DMS 273 (cell line): ENCODE measurements around the gene LINC01488.

Experiments used
- DNase-seq: peaks from one replicate; lab custom pipeline; 2025; ENCODE audit not compliant: unreplicated experiment; lab: John Stamatoyannopoulos, UW

The LINC01488 gene

DNA sequence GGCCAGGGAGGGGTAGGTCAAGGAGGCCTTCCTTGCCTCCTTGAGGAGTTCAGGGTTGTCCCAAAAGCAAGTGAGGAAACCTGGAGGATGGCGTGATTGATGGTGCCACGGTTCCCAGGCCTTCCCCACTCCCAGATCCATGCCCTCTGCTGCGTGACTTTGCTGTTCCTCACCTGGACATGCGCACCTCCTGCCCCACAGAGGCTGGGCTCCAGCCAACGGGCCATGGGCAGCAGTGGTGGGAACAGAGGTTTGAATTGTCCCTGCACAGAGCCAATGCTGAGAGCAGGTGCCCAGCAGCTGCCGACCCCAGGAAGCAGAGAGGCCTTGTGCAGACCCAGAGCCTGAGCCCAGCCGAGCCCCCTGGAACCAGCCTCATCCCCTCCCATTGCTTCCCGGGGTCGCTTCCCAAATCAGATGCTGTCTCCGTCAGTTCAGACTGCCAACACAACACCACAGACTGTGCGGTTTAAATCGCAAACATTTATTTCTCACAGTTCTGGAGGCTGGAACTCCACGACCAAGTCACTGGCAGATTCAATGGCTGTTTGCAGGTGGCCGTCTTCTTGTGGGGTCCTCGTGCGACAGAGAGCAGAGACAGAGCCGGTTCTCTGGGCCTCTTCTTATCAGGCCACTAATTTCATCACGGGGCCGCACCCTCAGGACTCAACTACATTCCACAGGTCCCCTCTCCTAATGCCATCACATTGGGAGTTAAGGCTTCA lies 6.2 kb upstream of the LINC01488 start:
- no peak for DNase-seq

DNA sequence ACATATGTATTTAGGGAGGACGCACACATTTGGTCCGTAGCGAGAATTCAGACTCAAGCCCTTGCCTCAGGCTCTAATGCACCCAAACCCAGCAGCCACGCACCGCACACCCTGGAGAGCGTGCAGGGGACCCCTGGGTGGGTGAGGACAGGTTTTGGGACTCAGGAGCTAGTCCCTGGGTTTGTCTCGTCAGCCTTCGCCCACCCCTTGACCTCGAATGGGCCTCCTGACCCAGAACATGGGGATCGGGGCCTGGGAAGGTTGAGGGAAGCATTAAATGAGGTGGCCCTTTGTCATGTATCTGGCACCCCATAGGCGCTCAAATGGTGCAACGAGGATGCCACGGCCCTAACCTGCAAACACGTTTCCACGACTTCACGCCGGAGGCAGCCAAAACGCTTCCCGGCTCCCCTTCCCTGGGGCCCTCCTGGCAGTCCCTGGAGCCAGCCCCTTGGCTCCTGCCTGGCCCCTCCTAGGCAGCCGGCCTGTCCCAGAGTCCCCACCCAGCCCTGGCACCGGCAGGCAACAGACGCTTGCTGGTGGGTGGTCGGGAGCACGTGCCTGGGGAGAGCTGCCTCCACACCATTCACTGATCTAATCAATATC lies 5.5 kb upstream of the LINC01488 start:
- DNase-seq: no peak

DNA sequence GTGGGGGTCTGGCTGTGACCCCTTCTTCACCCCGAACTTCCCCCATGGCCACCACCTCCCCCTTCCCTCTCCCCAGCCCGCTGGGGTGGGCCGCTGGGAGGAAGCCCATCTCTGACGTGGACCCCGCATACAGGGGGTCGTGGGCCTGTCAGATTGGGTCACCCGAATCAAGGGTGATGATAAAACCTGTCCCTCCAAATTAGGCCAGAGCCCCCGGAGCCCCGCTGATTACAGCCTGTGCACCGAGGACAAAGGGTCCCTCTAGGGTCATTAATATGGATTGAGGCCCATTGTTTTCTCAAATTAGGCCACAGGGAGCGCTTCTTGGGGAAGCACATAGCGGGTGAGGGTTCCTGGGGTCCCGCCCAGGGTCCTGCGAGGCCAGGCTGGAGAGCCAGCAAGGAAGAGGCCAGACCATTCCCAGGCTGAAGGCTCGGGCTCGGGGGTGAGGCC lies 4.9 kb upstream of the LINC01488 start:
- DNase-seq: no peak

DNA sequence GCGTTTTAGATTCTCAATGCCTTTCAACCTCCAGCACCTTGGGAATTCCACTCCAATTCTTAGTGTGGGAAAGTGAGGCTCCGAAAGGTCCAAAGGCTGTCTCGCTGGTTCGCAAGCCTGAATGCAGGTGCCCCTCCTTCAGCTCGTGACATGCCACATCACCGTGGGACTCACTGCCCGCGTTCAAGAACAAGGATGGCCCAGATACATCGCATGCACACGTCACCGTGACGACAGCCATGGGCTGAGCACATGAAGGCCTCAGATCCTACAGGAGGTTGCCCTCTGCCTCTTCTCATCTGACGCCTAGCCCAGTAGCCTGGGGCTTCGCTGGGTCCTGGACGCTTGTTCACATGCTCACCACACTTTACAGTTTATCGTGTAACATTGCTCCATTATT lies 4.4 kb upstream of the LINC01488 start:
- DNase-seq: no peak

DNA sequence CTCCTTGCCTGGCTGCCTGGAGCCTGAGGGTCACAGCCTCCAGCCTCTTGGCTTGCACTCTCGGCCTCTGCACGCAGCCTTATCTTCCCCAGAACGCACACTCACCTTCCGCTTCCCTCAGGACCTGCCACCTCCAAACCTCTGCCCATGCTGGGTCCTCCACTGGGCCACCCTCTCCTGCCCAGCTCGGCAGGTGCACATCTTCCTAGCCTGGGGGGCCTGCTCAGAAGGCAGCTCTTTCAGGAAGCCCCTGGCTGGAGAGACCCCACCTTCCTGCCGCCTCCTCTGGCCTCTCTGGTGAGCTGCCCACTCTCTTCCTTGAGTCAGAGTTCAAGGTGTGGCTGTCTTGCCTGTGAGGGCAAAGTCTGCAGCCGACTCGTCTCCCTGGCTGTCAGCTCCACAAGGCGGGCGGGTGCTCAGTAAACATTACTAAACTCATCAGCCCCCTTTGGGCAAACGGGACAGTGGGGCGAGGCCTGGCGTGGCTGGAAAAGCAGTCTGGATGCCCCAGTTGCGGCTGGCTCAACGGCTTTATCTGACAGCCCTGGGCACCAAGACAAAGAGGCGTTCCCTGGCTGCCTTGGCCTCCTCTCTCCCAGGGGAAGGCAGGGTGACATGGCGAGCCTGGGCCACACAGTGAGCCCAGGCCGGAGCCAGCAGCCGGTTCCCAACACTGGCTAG lies 1.7 kb upstream of the LINC01488 start:
- no peak for DNase-seq

DNA sequence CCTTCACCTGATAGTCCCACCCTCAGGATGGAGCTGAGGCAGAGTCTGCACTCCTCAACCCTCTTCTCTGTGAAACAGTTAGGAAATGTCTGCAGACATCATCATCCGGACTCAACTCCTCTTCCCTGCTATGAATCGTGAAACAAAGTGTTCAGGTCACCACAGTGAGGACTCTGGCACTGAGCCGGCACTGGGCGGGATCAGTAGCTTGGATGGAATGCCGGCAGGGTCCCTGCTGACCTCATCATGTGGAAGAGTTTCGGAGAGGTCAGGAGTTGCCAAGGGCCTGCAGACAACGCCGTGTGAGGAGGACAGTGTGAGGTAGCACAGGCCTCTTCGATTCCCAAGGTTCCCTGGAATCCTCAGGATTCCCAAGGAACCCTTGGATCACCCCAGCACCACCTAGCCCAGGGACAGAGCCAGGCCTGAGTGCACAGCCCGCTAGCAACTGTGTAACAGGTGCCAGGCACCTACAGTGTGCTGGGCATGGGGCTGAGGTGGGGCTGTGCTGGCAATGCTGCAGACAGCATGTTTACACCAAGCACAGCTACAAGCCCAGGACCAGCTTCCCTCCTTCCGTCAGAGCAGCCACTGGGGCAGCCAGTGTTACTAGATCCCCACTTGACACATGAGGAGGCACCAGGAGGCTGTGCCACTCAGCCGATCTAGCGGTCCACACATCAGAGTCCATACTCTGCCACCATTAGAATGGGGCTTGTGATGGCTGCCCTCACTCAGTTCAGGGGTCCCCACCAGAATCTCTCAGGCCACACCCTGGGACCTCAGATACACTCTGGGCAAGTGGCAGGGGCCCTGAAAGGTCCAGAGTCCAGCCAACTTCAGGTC lies 693 bp upstream of the LINC01488 start:
- no peak for DNase-seq

DNA sequence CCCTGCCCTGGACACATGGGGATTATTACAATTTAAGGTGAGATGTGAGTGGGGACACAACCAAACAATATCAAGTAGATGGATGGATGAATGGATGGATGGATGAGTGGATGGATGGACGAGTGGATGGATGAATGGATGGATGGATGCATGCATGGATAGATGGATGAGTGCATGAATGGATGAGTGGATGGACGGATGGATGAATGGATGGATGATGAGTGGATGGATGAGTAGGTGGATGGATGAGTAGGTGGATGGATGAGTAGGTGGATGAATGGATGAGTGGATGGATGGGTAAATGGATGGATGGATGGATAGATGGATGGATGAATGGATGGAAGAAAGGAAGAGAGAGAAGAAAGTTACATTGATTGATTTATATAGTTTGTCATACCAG lies 859 bp downstream of the LINC01488 start:
- no peak for DNase-seq

DNA sequence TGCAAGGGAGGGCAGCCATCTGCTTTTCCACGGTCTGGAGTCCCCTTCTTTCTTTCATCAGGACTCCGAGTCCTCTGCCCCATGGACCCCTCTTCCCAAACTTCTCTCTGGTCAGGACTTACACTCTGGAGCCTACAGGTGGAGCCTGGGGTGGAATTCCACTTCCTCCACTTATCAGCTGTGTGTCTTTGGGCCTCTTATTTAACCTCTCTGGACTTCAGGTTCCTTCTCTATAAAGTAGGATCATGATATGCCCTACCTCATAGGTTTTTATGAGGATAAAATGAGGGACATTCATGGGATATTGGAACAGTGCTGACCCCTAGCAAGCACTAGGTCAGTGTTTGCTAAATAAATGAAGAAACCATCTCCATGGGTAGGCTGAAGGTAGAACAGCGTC lies 1.7 kb downstream of the LINC01488 start:
- DNase-seq: no peak

DNA sequence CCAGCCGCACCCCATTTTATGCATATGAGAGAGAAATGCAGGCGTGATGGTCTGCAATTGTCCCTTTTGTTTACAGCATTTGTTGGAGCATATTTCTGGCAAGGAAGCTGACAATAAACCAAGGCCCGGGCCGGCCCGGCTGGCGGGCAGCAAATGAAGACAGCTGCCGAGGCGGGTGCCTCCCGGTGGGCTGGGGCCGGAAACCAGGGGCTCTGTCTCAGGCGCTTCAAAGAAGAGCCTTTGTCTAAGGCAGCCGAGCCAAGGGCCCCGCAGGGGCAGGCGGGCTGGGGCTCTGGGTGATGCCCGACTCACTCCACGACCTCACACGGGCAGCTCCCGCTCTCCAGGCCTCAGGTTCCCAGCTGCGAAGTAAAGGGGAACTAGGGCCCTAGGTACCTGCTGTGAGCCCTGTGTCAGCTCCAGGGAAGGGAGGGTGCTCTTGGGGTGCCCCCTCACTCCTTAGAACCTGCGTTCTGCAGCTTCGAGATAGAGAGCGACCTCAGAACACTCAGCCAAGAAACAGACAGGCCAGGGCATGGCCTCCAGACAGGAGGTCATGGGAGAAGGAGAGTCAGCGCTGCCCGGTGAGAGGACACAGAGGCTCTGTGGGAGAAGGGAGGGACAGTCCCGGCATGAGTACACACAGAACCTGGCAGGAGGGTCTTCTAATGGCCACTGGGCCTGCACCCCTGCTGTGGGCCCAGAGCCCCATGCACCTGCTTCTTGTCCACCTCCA lies 2.4 kb downstream of the LINC01488 start:
- DNase-seq: peak; percentile 5

DNA sequence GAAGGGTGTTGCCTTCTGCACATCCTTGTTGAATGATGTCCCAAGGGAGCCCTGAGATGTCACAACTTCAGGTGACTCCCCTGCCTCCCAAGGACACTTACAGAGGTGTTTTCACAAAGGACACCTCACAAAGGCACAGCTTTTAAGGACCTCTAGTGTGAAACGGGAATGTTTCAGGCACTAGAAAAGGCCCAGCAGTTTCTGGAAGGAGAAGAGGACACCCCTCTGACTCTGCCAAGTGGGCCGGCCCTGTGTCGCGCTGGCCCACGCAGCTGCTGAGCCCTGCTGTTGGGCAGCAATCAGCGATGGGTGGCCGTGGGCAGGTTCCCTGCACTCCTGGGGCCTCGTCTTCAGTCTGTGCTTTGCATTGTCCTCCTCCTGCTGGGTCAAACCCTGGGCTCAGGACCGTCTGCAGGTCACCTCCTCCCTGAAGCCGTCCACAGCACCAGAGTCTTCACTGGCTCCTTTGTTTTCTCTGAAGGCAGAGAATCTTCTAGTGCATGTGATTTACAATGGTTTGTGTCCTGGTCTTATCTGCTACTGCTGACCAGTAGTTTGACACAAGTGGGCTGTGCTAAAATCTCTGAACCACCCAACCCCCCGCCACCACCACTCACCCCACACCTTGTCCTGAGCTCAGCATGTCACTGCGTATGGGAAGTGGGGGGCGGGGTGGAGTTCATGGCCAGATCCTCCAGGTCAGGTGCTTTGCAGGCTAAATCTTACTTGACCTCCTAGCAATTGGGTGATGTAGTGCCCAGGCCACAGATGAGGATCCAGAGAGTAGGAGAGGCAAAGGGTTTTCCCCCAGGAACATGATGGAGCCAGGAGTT lies 3.2 kb downstream of the LINC01488 start:
- DNase-seq: no peak

DNA sequence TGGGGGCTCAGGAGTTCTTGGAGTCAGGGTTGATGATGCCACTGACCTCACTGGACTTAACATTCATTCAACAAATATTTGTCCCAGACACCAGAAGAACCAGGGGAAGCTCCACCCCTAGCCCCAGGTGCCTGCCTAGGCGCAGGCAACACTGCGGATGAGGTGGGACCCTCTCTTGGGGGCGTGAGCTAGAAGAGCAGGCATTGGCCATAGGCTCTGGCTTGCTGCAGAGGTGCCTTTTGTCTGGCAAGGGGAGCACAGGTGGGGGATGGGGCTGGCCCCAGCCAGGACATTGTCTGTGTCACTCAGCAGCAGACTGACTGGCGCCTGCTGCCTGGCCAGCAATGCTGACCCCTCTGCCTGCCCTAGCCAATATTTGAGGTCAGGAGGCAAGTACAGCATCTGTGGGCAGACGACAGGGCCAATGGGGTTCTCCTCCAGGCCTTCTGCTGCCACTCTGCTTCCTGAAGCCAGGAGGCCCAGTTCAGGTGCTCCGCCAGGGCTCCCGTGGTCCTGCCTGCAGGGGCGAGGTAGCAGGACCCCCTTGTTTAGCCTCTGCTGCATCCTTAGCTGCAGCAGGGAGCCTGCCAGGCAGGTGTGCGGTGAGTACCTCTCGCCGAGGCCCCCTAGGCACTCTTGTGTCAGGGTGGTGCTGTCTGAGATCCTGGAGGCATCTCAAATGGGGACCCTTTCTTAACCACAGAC lies 4.0 kb downstream of the LINC01488 start:
- DNase-seq: no peak

DNA sequence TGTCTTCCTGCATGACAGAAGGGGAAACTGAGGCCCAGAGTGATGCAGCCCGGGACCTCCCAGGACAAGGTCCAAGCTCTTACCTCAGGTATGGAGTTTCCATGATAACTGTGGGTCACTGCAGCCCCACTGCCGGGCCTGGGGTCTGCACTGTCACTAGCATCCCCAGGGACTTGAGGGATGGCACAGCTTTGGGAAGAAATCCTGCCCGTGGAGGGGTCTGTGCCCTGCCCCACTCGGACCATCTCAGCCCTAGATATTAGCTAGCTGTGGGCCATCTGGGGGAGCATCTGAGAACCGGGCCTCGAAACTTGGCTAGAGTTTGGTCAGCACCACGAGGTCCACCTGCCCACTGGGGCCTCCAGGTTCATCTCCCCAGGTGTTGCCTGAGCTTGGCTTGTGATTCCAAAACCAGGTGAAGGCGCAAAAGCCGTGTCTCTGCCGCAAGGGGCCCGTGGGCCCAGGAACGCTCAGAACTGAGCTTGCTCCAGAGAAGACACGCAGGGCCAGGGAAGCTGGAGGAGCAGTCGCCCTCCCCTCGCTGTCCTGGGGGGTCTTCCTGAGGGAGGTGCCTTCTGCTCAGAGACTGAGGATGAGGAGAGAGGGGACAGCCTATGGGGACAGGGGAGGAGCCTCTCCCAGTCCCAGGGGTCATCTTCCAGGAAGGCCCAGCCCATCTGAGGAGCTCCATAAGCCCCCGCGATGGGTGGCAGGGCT lies 4.8 kb downstream of the LINC01488 start:
- no peak for DNase-seq

DNA sequence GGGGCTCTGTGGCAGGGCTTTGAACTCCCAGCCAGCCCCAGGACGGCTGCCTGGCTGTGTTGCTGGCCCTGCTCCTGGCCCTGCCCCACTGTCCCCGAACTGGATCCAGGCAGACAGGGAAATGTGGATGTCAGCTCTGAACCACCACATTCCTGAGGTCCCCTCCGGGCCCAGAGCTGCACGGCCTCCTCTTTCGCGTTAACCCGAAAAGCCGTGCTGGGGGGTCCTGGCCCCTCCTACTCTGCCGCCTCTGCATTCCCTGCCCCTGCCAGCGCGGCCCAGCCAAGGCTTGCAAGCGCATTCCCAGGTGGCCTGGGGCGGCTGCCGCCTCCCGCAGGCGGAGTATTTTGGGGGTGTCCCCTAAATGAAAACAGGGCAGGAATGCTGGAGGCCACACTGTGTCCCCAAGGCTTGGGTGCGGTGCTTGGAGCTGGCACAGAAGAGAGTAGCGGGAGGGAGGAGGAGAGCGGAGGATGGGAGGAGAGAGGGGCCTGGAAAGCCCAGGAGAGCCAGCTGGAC lies 5.4 kb downstream of the LINC01488 start:
- no peak for DNase-seq

DNA sequence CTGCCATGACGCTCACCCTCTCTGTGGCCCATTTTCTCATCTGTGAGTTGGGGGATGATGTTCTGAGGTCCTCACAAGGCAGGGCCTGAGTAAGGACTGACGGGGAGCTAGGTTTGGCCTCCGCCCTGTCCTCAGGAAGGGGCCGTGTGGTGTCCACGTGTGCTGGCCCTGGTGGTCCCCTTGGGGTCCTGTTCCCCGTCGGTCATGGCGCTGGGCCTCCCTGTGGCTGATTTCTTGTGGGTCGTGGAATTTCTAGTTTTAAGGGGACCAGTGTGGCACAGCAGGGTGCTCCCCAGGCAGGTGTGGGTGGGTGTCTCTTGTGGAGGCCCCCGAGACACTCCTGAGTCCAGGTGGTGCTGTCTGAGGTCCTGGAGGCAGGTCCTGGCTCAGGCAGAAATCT lies 5.9 kb downstream of the LINC01488 start:
- no peak for DNase-seq

DNA sequence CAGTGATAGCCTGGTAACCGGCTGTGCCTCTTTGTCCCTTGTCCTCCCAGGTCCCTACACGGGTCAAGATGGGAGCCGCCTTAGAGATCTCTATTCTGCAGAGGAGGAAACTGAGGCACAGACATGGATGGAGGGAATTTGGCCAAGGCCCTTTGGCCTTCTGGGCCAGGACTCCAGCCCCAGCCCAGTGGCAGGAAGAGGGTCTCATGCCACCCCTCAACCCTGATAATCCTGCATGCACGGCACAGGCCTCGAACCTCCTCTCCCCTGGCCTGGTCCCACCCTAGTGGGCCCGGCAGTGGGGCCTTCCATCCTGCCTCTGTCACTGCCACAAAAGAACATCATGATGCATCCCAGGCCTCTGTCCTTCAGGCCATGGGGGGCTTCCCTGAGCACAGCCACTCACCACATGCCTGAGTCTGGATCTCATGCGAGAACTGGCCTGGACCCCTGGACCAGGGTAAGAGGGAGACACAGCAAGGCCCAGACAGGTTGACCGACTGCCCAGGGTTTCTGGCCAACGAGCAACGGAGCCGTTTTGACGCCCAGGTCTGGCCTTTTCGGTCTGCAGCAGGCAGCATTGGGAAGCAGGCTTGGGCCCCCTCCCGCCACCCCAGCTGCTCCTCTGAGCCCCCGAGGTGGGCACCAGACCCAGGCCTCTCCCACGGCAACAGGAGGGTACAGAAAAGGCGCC lies 6.5 kb downstream of the LINC01488 start:
- DNase-seq: no peak

DNA sequence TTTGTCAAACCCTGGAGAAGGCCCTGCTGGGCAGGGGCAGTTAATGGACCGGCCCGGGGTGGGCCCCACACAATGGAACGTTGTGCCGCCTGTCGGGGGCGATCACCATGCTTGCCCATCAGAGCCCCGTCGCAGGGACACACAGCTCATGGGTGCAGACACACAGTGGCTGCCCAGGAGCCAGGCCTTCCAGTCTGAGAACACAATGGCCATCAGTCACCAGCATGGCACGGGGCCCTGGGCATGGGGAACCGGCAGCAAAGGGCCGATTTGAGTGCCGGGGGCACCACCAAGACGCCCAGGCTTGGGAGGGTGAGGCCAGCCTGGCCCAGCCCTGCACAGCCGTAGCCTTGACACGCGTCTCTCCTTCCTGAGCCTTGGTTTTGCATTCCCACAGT lies 7.1 kb downstream of the LINC01488 start:
- DNase-seq: no peak

DNA sequence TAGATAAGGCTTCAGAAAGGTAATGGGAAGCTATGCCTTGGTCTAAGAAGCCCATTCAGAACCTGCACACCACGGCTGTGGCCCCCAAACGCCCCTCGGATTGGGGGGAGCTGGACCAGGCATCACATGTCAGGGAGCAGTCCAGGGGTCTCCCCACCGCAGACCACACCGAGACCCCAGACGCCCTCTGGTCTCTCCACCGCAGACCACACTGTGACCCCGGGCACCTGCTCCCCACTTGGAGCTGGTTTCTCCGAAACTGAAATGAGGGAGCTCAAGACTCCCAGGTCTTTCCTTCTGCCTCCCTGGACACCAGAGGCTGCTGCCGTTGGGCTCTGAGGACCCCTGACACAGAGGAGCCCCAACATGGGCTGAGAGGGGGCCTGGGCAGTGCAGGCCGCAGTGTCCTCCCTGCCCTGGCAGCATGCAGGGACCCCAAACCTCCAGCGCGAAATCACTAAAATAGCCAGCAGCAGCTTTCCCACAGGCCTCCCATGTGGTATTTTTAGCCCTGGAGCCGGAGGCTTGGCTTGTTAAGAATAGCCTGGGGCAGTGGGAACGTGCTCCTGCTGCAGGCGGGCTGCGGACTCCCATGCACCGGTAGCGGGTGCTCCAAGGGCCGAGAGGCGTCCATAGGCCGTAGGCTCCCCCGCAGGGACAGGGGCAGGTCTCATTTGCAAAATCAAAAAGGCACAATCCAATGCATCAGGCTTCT lies 7.7 kb downstream of the LINC01488 start:
- no peak for DNase-seq
